Left lung (tissue), 10 donors: ENCODE data around the gene GIT2. TPM values are rescaled to one million over a fixed set of nuclear protein-coding genes. Genes with fewer than 3 reads are reported as not detected.

Experiments
- ATAC-seq: fragments of 200-7000 bp; cut with Tn5 transposase; one replicate; pipeline ENCODE4 v1.9.1; 2020; ENCODE audit warnings: moderate library complexity
- DNase-seq, 4 donors: peaks; one replicate each; pipeline ENCODE4 v3.0.0-alpha.2; 2013 to 2020
- H3K27ac ChIP-seq, 2 donors: fragments of 200-600 bp; sonication (generic) in 1 of 2; one replicate each; pipeline versions ENCODE4 v1.5.0 to v1.8.0; 2020 to 2021
- H3K27me3 ChIP-seq, 2 donors: fragments of 200-600 bp; sonication (generic) in 1 of 2; one replicate each; pipeline versions ENCODE4 v1.5.0 to v1.8.0; 2020 to 2021
- H3K36me3 ChIP-seq, 2 donors: fragments of 200-600 bp; sonication (generic) in 1 of 2; one replicate each; pipeline versions ENCODE4 v1.5.0 to v1.8.0; 2020 to 2021
- H3K4me1 ChIP-seq, 2 donors: fragments of 200-600 bp; one replicate each; pipeline ENCODE4 v1.8.0; 2021
- H3K4me3 ChIP-seq, 2 donors: fragments of 200-600 bp; sonication (generic) in 1 of 2; one replicate each; pipeline versions ENCODE4 v1.5.0 to v1.8.0; 2020 to 2021; ENCODE audit warnings: mild to moderate bottlenecking in 1 of 2
- H3K9me3 ChIP-seq, 2 donors: fragments of 200-600 bp; sonication (generic) in 1 of 2; one replicate each; pipeline versions ENCODE4 v1.5.0 to v1.8.0; 2020 to 2021
- intact Hi-C, 2 donors: fragments of 100-400 bp; cut with DNase I; formaldehyde crosslinking; loops; one replicate each; pipeline versions ENCODE4 v1.11.2 to v1.14.2; 2022
- polyA plus RNA-seq, 6 donors: library from polyadenylated mRNA; unstranded; fragments of 120-200 nt; gene quantifications; one replicate each; pipeline ENCODE4 v1.2.1, GENCODE V29; 2013; ENCODE audit not compliant: insufficient read length in 6 of 6
- total RNA-seq, 2 donors: library from RNA; stranded (reverse); fragmentation: NEBNext Ultra II Directional; extraction: Animal tissue kit (Norgen Biotek cat#: 25700); gene quantifications; one replicate each; pipeline ENCODE4 v1.2.1, GENCODE V29; 2021
- TF ChIP-seq, protein P1 (sequence below), 2 donors: fragments of 200-600 bp; sonication (generic) in 1 of 2; IDR thresholded peaks; one replicate each; pipeline versions ENCODE4 v1.5.0 to v1.8.0; 2021; ENCODE audit warnings: antibody characterized with exemption in 2 of 2
- donor health status: DM: no; HTN: yes; CAD: no.
- donor health status: DM: no; HTN: no; CAD: no.

GIT2 gene
- total and polyA plus RNA-seq, 8 donors, result 42.7 to 72.7 (median 56.2) TPM

DNA sequence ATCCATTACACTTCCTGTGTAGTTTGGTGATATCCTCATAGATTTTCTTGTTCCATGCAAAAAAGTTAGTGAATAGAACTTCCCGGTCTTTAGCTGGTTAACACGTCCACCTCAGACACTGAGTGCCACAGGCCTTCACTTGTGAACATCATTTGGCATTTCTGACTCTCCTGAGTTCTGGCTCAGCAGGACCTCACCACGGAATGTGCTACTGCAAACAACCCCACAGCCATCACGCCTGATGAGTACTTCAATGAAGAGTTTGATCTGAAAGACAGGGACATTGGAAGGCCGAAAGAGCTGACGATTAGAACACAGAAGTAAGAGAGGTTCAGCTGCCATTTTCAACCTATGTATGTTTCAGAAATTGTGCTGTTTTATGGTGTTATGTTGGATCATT lies 32.2 kb upstream of the GIT2 start:
- DNase-seq (no peak), ATAC-seq (no peak)
- intact Hi-C loops, result no loop called here
- Histone ChIP-seq H3K9me3 (no peaks in the 10 kb centered on the region), H3K4me1 (peaks cover 6 to 21% of the 10 kb centered on the region in 2 donors), H3K36me3 (peaks cover 0 to 98% of the 10 kb centered on the region in 2 donors), H3K27me3 (no peaks in the 10 kb centered on the region), H3K27ac (no peak overlapping the region), H3K4me3 (no peak overlapping the region)
- TF ChIP-seq, protein P1, sequence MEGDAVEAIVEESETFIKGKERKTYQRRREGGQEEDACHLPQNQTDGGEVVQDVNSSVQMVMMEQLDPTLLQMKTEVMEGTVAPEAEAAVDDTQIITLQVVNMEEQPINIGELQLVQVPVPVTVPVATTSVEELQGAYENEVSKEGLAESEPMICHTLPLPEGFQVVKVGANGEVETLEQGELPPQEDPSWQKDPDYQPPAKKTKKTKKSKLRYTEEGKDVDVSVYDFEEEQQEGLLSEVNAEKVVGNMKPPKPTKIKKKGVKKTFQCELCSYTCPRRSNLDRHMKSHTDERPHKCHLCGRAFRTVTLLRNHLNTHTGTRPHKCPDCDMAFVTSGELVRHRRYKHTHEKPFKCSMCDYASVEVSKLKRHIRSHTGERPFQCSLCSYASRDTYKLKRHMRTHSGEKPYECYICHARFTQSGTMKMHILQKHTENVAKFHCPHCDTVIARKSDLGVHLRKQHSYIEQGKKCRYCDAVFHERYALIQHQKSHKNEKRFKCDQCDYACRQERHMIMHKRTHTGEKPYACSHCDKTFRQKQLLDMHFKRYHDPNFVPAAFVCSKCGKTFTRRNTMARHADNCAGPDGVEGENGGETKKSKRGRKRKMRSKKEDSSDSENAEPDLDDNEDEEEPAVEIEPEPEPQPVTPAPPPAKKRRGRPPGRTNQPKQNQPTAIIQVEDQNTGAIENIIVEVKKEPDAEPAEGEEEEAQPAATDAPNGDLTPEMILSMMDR (IDR thresholded peaks at IDR 0.05), result no peak

DNA sequence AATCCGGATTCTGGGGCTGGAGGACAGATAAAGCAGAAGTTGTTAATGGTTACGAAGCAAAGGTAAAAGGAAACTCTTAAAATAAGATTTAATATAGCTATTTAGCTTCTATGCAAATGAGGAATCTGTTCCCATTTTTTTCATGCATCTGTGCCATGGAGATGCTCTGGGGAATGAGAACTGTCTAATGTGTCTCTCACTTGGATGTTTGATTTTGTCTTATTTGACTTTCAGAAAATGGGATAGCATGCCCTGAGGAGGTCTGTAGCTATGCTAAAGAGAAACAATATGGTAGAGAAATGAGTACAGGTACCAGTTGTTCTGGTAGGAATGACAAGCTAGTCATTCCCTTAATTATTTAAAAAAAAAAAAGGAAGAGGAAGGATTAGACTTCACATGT lies 27.9 kb upstream of the GIT2 start:
- Histone ChIP-seq H3K36me3 (peaks cover 0 to 99% of the 10 kb centered on the region in 2 donors), H3K27ac (peak overlapping the region; percentile 7 to 20), H3K4me3 (no peak overlapping the region), H3K27me3 (no peaks in the 10 kb centered on the region), H3K4me1 (peaks cover 6 to 27% of the 10 kb centered on the region in 2 donors), H3K9me3 (no peaks in the 10 kb centered on the region)
- TF ChIP-seq, protein P1 (IDR thresholded peaks at IDR 0.05), result no peak
- intact Hi-C loops, result no loop called here
- ATAC-seq (no peak), DNase-seq (no peak)

DNA sequence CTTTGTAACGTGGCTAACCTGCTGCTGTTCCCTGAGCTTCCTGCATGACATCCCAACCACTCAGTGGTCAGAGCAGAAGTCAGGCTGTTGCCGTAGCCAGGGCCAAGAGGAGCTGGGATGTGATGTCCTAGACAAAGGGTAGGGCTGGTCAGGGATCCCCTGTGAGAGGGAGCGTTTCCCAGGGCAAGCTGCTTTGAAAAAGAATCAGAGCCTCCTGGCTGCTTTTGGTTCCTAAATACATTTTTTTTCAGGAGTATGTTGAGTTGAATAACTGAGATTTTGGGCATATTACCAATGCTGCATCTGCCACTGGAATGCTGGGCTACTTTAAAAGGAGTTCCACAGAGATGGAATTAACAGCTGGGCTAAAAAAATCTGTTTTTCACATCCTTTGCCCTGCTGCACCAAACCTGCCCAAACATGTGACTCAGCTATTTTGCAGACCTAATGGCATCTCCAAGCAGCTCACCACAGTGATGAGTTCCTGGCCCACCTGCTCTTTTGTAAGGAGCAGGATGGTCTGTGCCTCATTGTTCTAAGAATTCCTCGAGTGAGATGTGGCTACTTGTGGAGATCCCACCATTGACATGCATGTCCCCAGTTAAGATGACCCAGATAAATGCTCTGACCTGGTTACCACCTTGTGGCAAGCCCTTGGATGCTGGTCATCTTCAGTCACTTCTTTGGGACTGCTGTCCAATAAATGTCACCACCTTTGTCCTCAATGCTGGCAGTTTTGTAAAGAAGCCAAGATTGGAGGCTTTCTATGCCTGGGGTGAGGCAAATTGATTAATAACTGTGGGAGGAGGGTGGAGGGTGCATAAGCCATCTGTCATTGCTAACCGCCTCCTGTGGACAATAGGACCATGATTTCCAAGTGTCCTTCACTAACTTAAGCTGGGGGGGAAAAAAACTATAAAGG lies 27.2 kb upstream of the GIT2 start:
- DNase-seq (peak in 1 of 4 donors; percentile 67), ATAC-seq (no peak)
- Histone ChIP-seq H3K36me3 (peaks cover 0 to 99% of the 10 kb centered on the region in 2 donors), H3K9me3 (no peaks in the 10 kb centered on the region), H3K27me3 (no peaks in the 10 kb centered on the region), H3K4me1 (peaks cover 6 to 27% of the 10 kb centered on the region in 2 donors), H3K27ac (peak overlapping the region in 1 of 2 donors; percentile 7), H3K4me3 (no peak overlapping the region)
- intact Hi-C loops, result no loop called here
- TF ChIP-seq, protein P1 (IDR thresholded peaks at IDR 0.05), result no peak

DNA sequence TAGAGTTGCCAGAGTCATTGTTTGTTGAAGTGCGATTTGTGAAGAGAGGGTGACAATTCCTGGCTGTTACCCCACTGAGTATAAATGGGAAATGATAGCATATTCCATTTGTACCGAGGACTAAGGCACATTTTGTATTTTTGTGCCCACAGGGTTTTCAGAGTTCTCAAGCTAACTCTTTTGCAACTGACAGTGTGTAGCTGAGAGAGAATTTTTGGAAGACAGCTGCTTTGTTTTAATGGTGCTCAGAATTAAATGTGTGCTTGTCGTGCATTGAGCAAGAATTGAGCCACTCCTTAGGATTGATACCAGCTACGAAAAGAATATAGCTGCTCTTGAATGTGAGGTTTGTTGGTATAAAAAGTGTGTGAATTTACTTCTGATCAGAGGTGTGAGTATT lies 24.8 kb upstream of the GIT2 start:
- peaks cover 0 to 99% of the 10 kb centered on the region in 2 donors for H3K36me3 ChIP-seq
- no peaks in the 10 kb centered on the region for H3K27me3 ChIP-seq
- peaks cover 6 to 18% of the 10 kb centered on the region in 2 donors for H3K4me1 ChIP-seq
- ATAC-seq (no peak), DNase-seq (peak in 1 of 4 donors; percentile 55)
- H3K4me3 ChIP-seq, result no peak overlapping the region
- no peak overlapping the region for H3K27ac ChIP-seq
- TF ChIP-seq, protein P1 (IDR thresholded peaks at IDR 0.05), result no peak
- no peaks in the 10 kb centered on the region for H3K9me3 ChIP-seq
- intact Hi-C loops, result no loop called here

DNA sequence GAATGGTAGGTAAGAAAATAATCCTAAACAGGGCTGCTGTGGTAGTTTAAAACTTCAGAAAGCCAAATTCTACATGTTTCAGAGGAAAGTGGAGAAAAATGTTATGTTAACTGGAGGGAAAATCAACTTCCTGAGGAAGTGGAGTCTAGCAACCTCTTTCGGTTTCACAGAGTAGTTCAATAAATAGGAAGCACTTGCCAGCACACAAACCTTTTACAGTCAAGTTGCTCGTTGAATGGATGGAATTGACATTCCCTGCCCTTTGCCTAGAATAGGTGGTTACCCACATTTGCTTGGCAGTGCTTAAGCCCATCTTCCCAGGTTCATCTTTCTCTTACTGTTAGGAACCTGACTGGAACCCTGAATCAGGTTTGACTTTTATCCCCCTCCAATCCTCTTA lies 19.0 kb upstream of the GIT2 start:
- TF ChIP-seq, protein P1 (IDR thresholded peaks at IDR 0.05), result no peak
- intact Hi-C loops, result no loop called here
- peaks cover 0 to 77% of the 10 kb centered on the region in 2 donors for H3K36me3 ChIP-seq
- H3K9me3 ChIP-seq, result no peaks in the 10 kb centered on the region
- peaks cover 6 to 39% of the 10 kb centered on the region in 2 donors for H3K4me1 ChIP-seq
- no peaks in the 10 kb centered on the region for H3K27me3 ChIP-seq
- ATAC-seq, result peak; percentile 36
- no peak for DNase-seq
- peak overlapping the region in 1 of 2 donors; percentile 55 for H3K27ac ChIP-seq
- H3K4me3 ChIP-seq, result no peak overlapping the region
